ENCODE results near the gene PKNOX2.

DNA sequence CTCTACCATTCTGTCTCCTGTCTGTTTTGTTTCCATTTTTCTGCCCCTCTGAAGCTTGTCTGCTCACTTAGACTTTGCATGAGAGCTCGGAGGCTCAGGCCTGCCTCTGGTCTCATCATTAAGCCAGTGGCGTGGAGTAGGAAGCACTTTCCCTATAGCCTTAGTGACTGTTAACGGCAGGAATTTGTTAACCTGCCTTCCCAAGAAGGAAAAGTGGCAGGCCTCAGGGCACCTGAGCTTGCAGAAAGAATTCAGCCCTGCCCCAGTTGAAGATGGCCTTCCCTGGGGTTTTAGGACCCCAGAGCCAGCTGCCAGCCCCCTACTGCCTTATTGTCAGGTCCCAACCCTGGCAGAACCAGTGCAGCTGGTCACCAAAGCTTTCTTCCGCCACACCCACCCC, 93.2 kb downstream of the PKNOX2 start:
- TF ChIP-seq CHD1 (IDR thresholded peaks at IDR 0.05; ENCODE audit: low read depth, low read length) (no peak), MAFK (IDR thresholded peaks at IDR 0.05; ENCODE audit: low read depth, low read length) (no peak), MXI1 (IDR thresholded peaks at IDR 0.05; ENCODE audit: borderline replicate concordance, low read depth, low read length) (no peak), SMC3 (IDR thresholded peaks at IDR 0.05; ENCODE audit: low read depth, low read length) (no peak)
- TF ChIP-seq, protein P1, sequence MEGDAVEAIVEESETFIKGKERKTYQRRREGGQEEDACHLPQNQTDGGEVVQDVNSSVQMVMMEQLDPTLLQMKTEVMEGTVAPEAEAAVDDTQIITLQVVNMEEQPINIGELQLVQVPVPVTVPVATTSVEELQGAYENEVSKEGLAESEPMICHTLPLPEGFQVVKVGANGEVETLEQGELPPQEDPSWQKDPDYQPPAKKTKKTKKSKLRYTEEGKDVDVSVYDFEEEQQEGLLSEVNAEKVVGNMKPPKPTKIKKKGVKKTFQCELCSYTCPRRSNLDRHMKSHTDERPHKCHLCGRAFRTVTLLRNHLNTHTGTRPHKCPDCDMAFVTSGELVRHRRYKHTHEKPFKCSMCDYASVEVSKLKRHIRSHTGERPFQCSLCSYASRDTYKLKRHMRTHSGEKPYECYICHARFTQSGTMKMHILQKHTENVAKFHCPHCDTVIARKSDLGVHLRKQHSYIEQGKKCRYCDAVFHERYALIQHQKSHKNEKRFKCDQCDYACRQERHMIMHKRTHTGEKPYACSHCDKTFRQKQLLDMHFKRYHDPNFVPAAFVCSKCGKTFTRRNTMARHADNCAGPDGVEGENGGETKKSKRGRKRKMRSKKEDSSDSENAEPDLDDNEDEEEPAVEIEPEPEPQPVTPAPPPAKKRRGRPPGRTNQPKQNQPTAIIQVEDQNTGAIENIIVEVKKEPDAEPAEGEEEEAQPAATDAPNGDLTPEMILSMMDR (conservative IDR thresholded peaks at IDR 0.05; ENCODE audit: low read depth, low read length): no peak

Data from IMR-90 (cell line).